Neuronal stem cell (in vitro differentiated cells): ENCODE measurements around the gene MAD1L1.

Source experiments
- DNase-seq: peaks from one replicate; pipeline ENCODE4 v3.0.0-alpha.2; 2013; ENCODE audit warnings: low spot score
- H2AFZ ChIP-seq: one replicate; pipeline ENCODE4 v1.6.1; 2013; ENCODE audit warnings: mild to moderate bottlenecking, low read length, inconsistent platforms
- H2AK5ac ChIP-seq: 2 replicates; pipeline ENCODE4 v1.6.1; 2013; ENCODE audit warnings: low read depth, mild to moderate bottlenecking, inconsistent platforms, low read length, moderate library complexity, mixed read lengths
- H2BK120ac ChIP-seq: 2 replicates; pipeline ENCODE4 v1.6.1; 2013; ENCODE audit warnings: low read depth, mild to moderate bottlenecking, inconsistent platforms, low read length, moderate library complexity, mixed read lengths
- H2BK12ac ChIP-seq: one replicate; pipeline ENCODE4 v1.6.1; 2013; ENCODE audit warnings: low read length, inconsistent platforms
- H2BK15ac ChIP-seq: 2 replicates; pipeline ENCODE4 v1.6.1; 2013; ENCODE audit warnings: mild to moderate bottlenecking, low read length, inconsistent platforms, mixed read lengths
- H2BK5ac ChIP-seq: one replicate; pipeline ENCODE4 v1.6.1; 2013; ENCODE audit warnings: inconsistent platforms, mild to moderate bottlenecking, low read length, moderate library complexity
- H3K14ac ChIP-seq: one replicate; pipeline ENCODE4 v1.6.1; 2013; ENCODE audit warnings: low read length, inconsistent platforms
- H3K18ac ChIP-seq: 2 replicates; pipeline ENCODE4 v1.6.1; 2013; ENCODE audit warnings: low read length, inconsistent platforms
- H3K23ac ChIP-seq: 2 replicates; pipeline ENCODE4 v1.6.1; 2013; ENCODE audit warnings: low read depth, mild to moderate bottlenecking, mixed read lengths, low read length, inconsistent platforms; ENCODE audit not compliant: poor library complexity
- H3K27ac ChIP-seq: replicated peaks from 3 replicates; pipeline ENCODE4 v1.5.1; 2013; ENCODE audit warnings: low read length, inconsistent platforms
- H3K27me3 ChIP-seq, 3 experiments: 2 replicates each; pipeline ENCODE4 v1.6.1; 2013; ENCODE audit warnings: low read length in 3 of 3, mild to moderate bottlenecking in 2 of 3, inconsistent platforms in 1 of 3, low read depth in 1 of 3, mixed read lengths in 1 of 3, moderate library complexity in 1 of 3; ENCODE audit not compliant: control insufficient read depth in 3 of 3, insufficient read depth in 3 of 3
- H3K36me3 ChIP-seq, 2 donors: replicated peaks in 1 of 2; 2 replicates each; pipeline ENCODE4 v1.6.1; 2013; ENCODE audit warnings: low read length in 2 of 2; ENCODE audit not compliant: control insufficient read depth in 2 of 2, insufficient read depth in 2 of 2
- H3K4ac ChIP-seq: 2 replicates; pipeline ENCODE4 v1.6.1; 2013; ENCODE audit warnings: inconsistent platforms, mild to moderate bottlenecking, low read length, moderate library complexity
- H3K4me1 ChIP-seq, 2 donors: 1 replicate in 1 of 2; 2 replicates in 1 of 2; pipeline ENCODE4 v1.6.1; 2013; ENCODE audit warnings: low read length in 2 of 2, low read depth in 1 of 2; ENCODE audit not compliant: control insufficient read depth in 2 of 2, insufficient read depth in 1 of 2
- H3K4me2 ChIP-seq: one replicate; pipeline ENCODE4 v1.6.1; 2013; ENCODE audit warnings: mild to moderate bottlenecking, low read length, inconsistent platforms; ENCODE audit not compliant: insufficient read depth, poor library complexity, severe bottlenecking
- H3K4me3 ChIP-seq, 2 donors: 2 replicates each; pipeline ENCODE4 v1.5.1; 2013; ENCODE audit warnings: low read length in 2 of 2, mild to moderate bottlenecking in 2 of 2, inconsistent platforms in 1 of 2, moderate library complexity in 1 of 2
- H3K79me1 ChIP-seq: one replicate; pipeline ENCODE4 v1.6.1; 2013; ENCODE audit warnings: low read depth, mild to moderate bottlenecking, inconsistent platforms, low read length, moderate library complexity
- H3K9ac ChIP-seq: one replicate; pipeline ENCODE4 v1.6.1; 2013; ENCODE audit warnings: mild to moderate bottlenecking, low read depth, low read length, inconsistent platforms; ENCODE audit not compliant: poor library complexity
- H3K9me3 ChIP-seq, 2 donors: replicated peaks in 1 of 2; 2 replicates each; pipeline versions ENCODE3 to v1.6.1; 2013; ENCODE audit warnings: low read length in 2 of 2, mild to moderate bottlenecking in 2 of 2, inconsistent platforms in 1 of 2, low read depth in 1 of 2, mixed read lengths in 1 of 2, moderate library complexity in 1 of 2; ENCODE audit not compliant: control insufficient read depth in 2 of 2, insufficient read depth in 1 of 2
- H4K8ac ChIP-seq: one replicate; pipeline ENCODE4 v1.6.1; 2013; ENCODE audit warnings: low read depth, mild to moderate bottlenecking, inconsistent platforms, low read length, moderate library complexity
- H4K91ac ChIP-seq: one replicate; pipeline ENCODE4 v1.6.1; 2013; ENCODE audit warnings: low read length, low read depth, mild to moderate bottlenecking, inconsistent platforms; ENCODE audit not compliant: poor library complexity
- WGBS, 2 donors: extraction: QIAGEN DNeasy Blood & Tissue Kit; methylation state at CpG; one replicate each; pipeline ENCODE4 v1.1.7; 2013; ENCODE audit warnings: missing lambda C conversion rate in 2 of 2, mixed read lengths in 1 of 2; ENCODE audit not compliant: insufficient read length in 2 of 2, insufficient replicate concordance in 1 of 2; ENCODE audit errors: extremely low coverage in 2 of 2; 5-methylcytosine and 5-hydroxymethylcytosine counted together

MAD1L1 gene

DNA sequence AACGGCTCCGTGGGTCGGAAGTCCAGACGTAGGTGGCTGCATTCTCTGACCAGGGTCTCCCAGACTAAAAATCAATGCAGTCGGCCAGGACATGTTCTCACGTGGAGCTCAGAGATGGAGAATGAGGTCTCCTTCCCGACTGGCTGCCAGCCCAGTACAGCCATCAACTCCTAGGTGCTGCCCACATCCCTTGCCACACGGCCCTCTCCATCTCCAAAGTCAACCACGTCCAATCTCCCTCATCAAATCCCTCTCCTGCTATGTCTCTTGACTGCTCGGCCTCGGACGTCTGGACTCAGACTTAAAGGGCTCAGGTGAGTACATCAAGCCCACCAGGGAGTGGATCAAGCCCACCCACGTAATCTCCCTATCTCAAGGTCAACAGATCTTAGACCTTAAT lies 6.9 kb downstream of the MAD1L1 start:
- no peak overlapping the region for H2BK5ac ChIP-seq
- H3K18ac ChIP-seq: no peak overlapping the region
- DNase-seq: no peak
- H3K36me3 ChIP-seq: peaks cover 65 to 96% of the 10 kb centered on the region in 2 donors
- no peak overlapping the region for H3K4me3 ChIP-seq
- WGBS, 2 donors: no CpG with 5 or more reads among the region's 13 CpGs
- H2AFZ ChIP-seq: no peak overlapping the region
- no peak overlapping the region for H2BK15ac ChIP-seq
- no peak overlapping the region for H4K91ac ChIP-seq
- peaks cover 25% of the 10 kb centered on the region for H3K79me1 ChIP-seq
- no peak overlapping the region for H3K4ac ChIP-seq
- H4K8ac ChIP-seq: no peak overlapping the region
- H3K9ac ChIP-seq: no peak overlapping the region
- no peak overlapping the region for H2AK5ac ChIP-seq
- no peaks in the 10 kb centered on the region for H3K27me3 ChIP-seq
- H3K4me2 ChIP-seq: no peak overlapping the region
- no peak overlapping the region for H3K14ac ChIP-seq
- H3K23ac ChIP-seq: no peak overlapping the region
- H3K27ac ChIP-seq: no peak overlapping the region
- no peaks in the 10 kb centered on the region for H3K4me1 ChIP-seq
- H2BK120ac ChIP-seq: no peak overlapping the region
- H3K9me3 ChIP-seq: no peaks in the 10 kb centered on the region
- no peak overlapping the region for H2BK12ac ChIP-seq

DNA sequence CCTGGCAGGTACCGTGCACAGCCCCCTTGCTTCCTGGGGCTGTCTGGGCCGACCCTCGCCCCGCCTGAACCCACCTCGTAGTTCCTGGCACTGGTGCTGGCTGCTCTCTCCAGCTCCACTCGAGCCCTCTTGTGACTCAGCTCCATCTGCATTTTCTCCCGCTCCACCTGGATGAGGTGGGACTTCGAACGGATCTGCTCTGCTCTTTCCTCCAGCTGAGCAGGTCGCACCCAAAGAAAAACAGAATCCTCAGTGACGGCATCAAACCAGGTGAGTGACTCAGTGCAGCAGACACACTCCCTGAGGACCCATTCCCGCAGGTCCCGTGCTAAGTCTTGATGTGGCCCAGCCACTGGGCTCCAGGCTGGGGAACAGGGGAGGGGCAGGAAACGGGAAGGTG lies 7.4 kb downstream of the MAD1L1 start:
- no peak overlapping the region for H2BK120ac ChIP-seq
- peaks cover 62 to 96% of the 10 kb centered on the region in 2 donors for H3K36me3 ChIP-seq
- no peak overlapping the region for H3K4me3 ChIP-seq
- no peak overlapping the region for H4K8ac ChIP-seq
- no peak overlapping the region for H2BK15ac ChIP-seq
- H3K23ac ChIP-seq: no peak overlapping the region
- H2AFZ ChIP-seq: no peak overlapping the region
- no peak overlapping the region for H3K4ac ChIP-seq
- H3K79me1 ChIP-seq: peaks cover 22% of the 10 kb centered on the region
- H3K27me3 ChIP-seq: no peaks in the 10 kb centered on the region
- H2BK12ac ChIP-seq: no peak overlapping the region
- DNase-seq: no peak
- H3K9me3 ChIP-seq: no peaks in the 10 kb centered on the region
- no peak overlapping the region for H3K14ac ChIP-seq
- H3K4me2 ChIP-seq: no peak overlapping the region
- WGBS, 2 donors: no CpG with 5 or more reads among the region's 14 CpGs
- no peak overlapping the region for H4K91ac ChIP-seq
- no peaks in the 10 kb centered on the region for H3K4me1 ChIP-seq
- no peak overlapping the region for H2BK5ac ChIP-seq
- no peak overlapping the region for H3K18ac ChIP-seq
- H2AK5ac ChIP-seq: no peak overlapping the region
- H3K27ac ChIP-seq: no peak overlapping the region
- H3K9ac ChIP-seq: no peak overlapping the region

DNA sequence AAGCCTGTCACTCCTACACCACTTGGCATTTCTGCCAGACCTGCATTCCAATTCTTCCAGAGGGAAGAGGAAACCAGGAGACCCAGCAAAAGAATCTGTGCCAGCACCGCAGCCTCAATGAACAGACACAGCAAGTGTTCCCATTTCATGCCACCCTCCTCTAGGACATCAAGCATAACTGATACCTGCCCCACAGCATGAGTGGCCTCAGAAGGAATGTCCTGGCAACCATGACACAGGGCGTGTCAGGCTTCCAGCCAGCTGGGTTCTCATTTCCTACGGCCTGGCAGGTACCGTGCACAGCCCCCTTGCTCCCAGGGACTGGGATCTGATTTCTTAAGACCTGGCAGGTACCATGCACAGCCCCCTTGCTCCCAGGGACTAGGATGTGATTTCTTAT lies 7.8 kb downstream of the MAD1L1 start:
- Histone ChIP-seq H3K27ac (no peak overlapping the region), H3K23ac (no peak overlapping the region), H3K27me3 (no peaks in the 10 kb centered on the region), H2AK5ac (no peak overlapping the region), H3K18ac (no peak overlapping the region), H3K9me3 (no peaks in the 10 kb centered on the region), H2BK12ac (no peak overlapping the region), H3K4ac (no peak overlapping the region), H2BK5ac (no peak overlapping the region), H3K36me3 (peaks cover 60 to 96% of the 10 kb centered on the region in 2 donors), H3K79me1 (peaks cover 25% of the 10 kb centered on the region), H2AFZ (no peak overlapping the region), H3K9ac (no peak overlapping the region), H3K4me2 (no peak overlapping the region), H3K4me1 (peaks cover 0 to under 1% of the 10 kb centered on the region in 2 donors), H4K91ac (no peak overlapping the region), H3K4me3 (no peak overlapping the region), H3K14ac (no peak overlapping the region), H2BK15ac (no peak overlapping the region), H2BK120ac (no peak overlapping the region), H4K8ac (no peak overlapping the region)
- no peak for DNase-seq
- no CpG with 5 or more reads among the region's 4 CpGs for WGBS, 2 donors

DNA sequence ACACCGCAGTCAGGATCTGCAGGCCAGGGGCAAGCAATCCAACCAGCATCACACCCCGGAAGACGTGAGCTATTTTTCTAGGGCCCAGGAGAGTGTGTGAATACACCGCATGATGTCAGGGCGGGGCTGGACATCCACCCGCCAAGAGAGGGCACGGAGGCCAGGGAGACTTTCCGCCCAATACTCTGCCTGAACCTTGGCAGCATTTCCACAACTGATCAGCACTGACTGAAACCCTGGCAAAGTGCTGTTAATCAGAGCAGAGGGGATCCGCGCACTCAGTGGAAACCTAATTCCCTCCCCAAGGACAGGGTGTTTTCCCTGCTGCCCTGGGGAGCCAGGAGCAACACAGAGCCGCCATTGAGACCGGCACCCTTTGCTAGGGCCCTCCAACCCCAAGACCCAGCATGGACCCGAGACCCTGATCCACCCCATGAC lies 8.2 kb downstream of the MAD1L1 start:
- Histone ChIP-seq H3K4ac (no peak overlapping the region), H3K27ac (no peak overlapping the region), H3K4me3 (no peak overlapping the region), H3K36me3 (peaks cover 58 to 95% of the 10 kb centered on the region in 2 donors), H2BK15ac (no peak overlapping the region), H2BK12ac (no peak overlapping the region), H3K23ac (no peak overlapping the region), H4K91ac (no peak overlapping the region), H4K8ac (no peak overlapping the region), H2AFZ (no peak overlapping the region), H3K27me3 (no peaks in the 10 kb centered on the region), H3K9ac (peak overlapping the region; percentile 66), H3K14ac (no peak overlapping the region), H3K79me1 (peaks cover 26% of the 10 kb centered on the region), H3K4me1 (peaks cover 0 to 2% of the 10 kb centered on the region in 2 donors), H2AK5ac (no peak overlapping the region), H3K18ac (no peak overlapping the region), H2BK5ac (no peak overlapping the region), H2BK120ac (no peak overlapping the region), H3K4me2 (no peak overlapping the region), H3K9me3 (no peaks in the 10 kb centered on the region)
- DNase-seq: no peak
- no CpG with 5 or more reads among the region's 13 CpGs for WGBS, 2 donors
